Thoracic aorta endothelial cell (primary cell): ENCODE results near the gene RBM15B. TPM values are rescaled to one million over a fixed set of nuclear protein-coding genes. Genes with fewer than 3 reads are reported as not detected.

Experiments
- total RNA-seq: library from RNA; depleted of rRNA; stranded (reverse); fragments of >200 nt; gene quantifications from 2 replicates; pipeline ENCODE4 v1.2.3, GENCODE V29; 2012

Gene RBM15B
- 40.3 and 46.5 TPM in 2 replicates for total RNA-seq

GRCh38 chr3:51391075-51391565 is at the start of gene RBM15B:
RBM15B (plus strand) TSS chr3:51391285; CDS start chr3:51391400, 115 bp downstream.

GRCh38 chr3:51384726-51385473 is 6.2 kb upstream of the RBM15B start, which contains the start of gene MANF:
MANF (plus strand) TSS chr3:51385291; CDS start chr3:51385343, 52 bp downstream.

Other genes starting within 250 kb of the RBM15B start
- gene MANF, start 6.0 kb upstream of the RBM15B start, total RNA-seq: 106 and 197 TPM in 2 replicates
- gene DCAF1, start 108.7 kb downstream of the RBM15B start, total RNA-seq: 24.6 and 28.3 TPM in 2 replicates
- 35.8 and 38.1 TPM in 2 replicates for gene RAD54L2, start 147.4 kb downstream of the RBM15B start, total RNA-seq